Mesodermal cell (in vitro differentiated cells): ENCODE data around the gene PRDM2.

Experiments used
- H3K27ac ChIP-seq: 2 replicates; pipeline ENCODE4 v1.7.0; 2013; ENCODE audit warnings: mild to moderate bottlenecking, low read depth, low read length, moderate library complexity; ENCODE audit not compliant: severe bottlenecking
- H3K36me3 ChIP-seq: 2 replicates; pipeline ENCODE4 v1.7.1; 2013; ENCODE audit warnings: mild to moderate bottlenecking, low read length, moderate library complexity; ENCODE audit not compliant: control insufficient read depth, insufficient read depth
- H3K4me1 ChIP-seq: one replicate; pipeline ENCODE4 v1.7.1; 2013; ENCODE audit warnings: mild to moderate bottlenecking, low read length; ENCODE audit not compliant: insufficient read depth, control insufficient read depth, poor library complexity, severe bottlenecking
- H3K4me3 ChIP-seq: 2 replicates; pipeline ENCODE4 v1.7.0; 2013; ENCODE audit warnings: low read length, control low read depth, mild to moderate bottlenecking; ENCODE audit not compliant: insufficient read depth, poor library complexity, severe bottlenecking; ENCODE audit errors: extremely low read depth
- H3K9me3 ChIP-seq: 2 replicates; pipeline ENCODE4 v1.7.1; 2013; ENCODE audit warnings: mild to moderate bottlenecking, low read length, moderate library complexity; ENCODE audit not compliant: control insufficient read depth
- WGBS, 2 experiments: methylation state at CpG; one replicate each; pipeline ENCODE4 v1.1.5; 2013; ENCODE audit warnings: missing lambda C conversion rate in 2 of 2; ENCODE audit not compliant: insufficient coverage in 2 of 2; 5-methylcytosine and 5-hydroxymethylcytosine counted together

PRDM2 gene

GRCh38 chr1:13754510-13755103 lies 54.6 kb downstream of the PRDM2 start:
- Histone ChIP-seq H3K4me1 (peaks cover 27% of the 10 kb centered on the region), H3K9me3 (no peaks in the 10 kb centered on the region), H3K4me3 (no peak overlapping the region), H3K27ac (no peak overlapping the region), H3K36me3 (peaks cover 17% of the 10 kb centered on the region)
- 93 to 96% methylated on average over 6 of the region's 6 CpGs for WGBS, 2 experiments

- Histone ChIP-seq H3K4me1 (peaks cover 21% of the 10 kb centered on the region), H3K27ac (no peak overlapping the region), H3K36me3 (peaks cover 22% of the 10 kb centered on the region), H3K4me3 (no peak overlapping the region), H3K9me3 (no peaks in the 10 kb centered on the region)
- WGBS, 2 experiments: 95% methylated on average over 3 of the region's 4 CpGs; no CpG with 5 or more reads in 1 of the 2 experiments
These were observed 56.7 kb downstream of the PRDM2 start for GRCh38 chr1:13756557-13757315.

GRCh38 chr1:13757693-13758092 lies 57.7 kb downstream of the PRDM2 start:
- Histone ChIP-seq H3K27ac (no peak overlapping the region), H3K4me1 (peaks cover 18% of the 10 kb centered on the region), H3K9me3 (no peaks in the 10 kb centered on the region), H3K4me3 (no peak overlapping the region), H3K36me3 (peaks cover 18% of the 10 kb centered on the region)
- WGBS, 2 experiments: no CpG with 5 or more reads among the region's 2 CpGs

- H3K4me1 ChIP-seq: peaks cover 26% of the 10 kb centered on the region
- no peaks in the 10 kb centered on the region for H3K9me3 ChIP-seq
- 84 to 86% methylated on average over 2 to 3 of the region's 4 CpGs for WGBS, 2 experiments
- H3K36me3 ChIP-seq: peaks cover 9% of the 10 kb centered on the region
- no peak overlapping the region for H3K4me3 ChIP-seq
- no peak overlapping the region for H3K27ac ChIP-seq
These were observed 59.1 kb downstream of the PRDM2 start for GRCh38 chr1:13759072-13759471.

GRCh38 chr1:13760340-13760739 lies 60.4 kb downstream of the PRDM2 start:
- Histone ChIP-seq H3K9me3 (no peaks in the 10 kb centered on the region), H3K4me3 (no peak overlapping the region), H3K27ac (no peak overlapping the region), H3K36me3 (peaks cover 8% of the 10 kb centered on the region), H3K4me1 (peaks cover 26% of the 10 kb centered on the region)
- 80 to 86% methylated on average over 1 of the region's 2 CpGs for WGBS, 2 experiments

GRCh38 chr1:13760921-13761320 lies 60.9 kb downstream of the PRDM2 start:
- WGBS, 2 experiments: 54 to 67% methylated on average over 2 of the region's 5 CpGs
- H3K4me3 ChIP-seq: no peak overlapping the region
- peaks cover 26% of the 10 kb centered on the region for H3K4me1 ChIP-seq
- H3K27ac ChIP-seq: no peak overlapping the region
- no peaks in the 10 kb centered on the region for H3K9me3 ChIP-seq
- H3K36me3 ChIP-seq: peaks cover 8% of the 10 kb centered on the region

- Histone ChIP-seq H3K4me1 (peaks cover 25% of the 10 kb centered on the region), H3K4me3 (no peak overlapping the region), H3K9me3 (no peaks in the 10 kb centered on the region), H3K27ac (no peak overlapping the region), H3K36me3 (peaks cover 16% of the 10 kb centered on the region)
- WGBS, 2 experiments: 93 to 96% methylated on average over 7 of the region's 9 CpGs
These were observed 61.9 kb downstream of the PRDM2 start for GRCh38 chr1:13761883-13762282.

GRCh38 chr1:13762642-13763041 lies 62.7 kb downstream of the PRDM2 start:
- H3K36me3 ChIP-seq: peaks cover 19% of the 10 kb centered on the region
- peaks cover 19% of the 10 kb centered on the region for H3K4me1 ChIP-seq
- no peak overlapping the region for H3K4me3 ChIP-seq
- H3K9me3 ChIP-seq: no peaks in the 10 kb centered on the region
- 76 to 92% methylated on average over 4 to 7 of the region's 8 CpGs for WGBS, 2 experiments
- no peak overlapping the region for H3K27ac ChIP-seq

- H3K27ac ChIP-seq: no peak overlapping the region
- peaks cover 20% of the 10 kb centered on the region for H3K36me3 ChIP-seq
- no peaks in the 10 kb centered on the region for H3K9me3 ChIP-seq
- peaks cover 15% of the 10 kb centered on the region for H3K4me1 ChIP-seq
- 100% methylated on average over 1 of the region's 2 CpGs for WGBS, 2 experiments
- no peak overlapping the region for H3K4me3 ChIP-seq
These were observed 63.2 kb downstream of the PRDM2 start for GRCh38 chr1:13763222-13763621.

- peaks cover 15% of the 10 kb centered on the region for H3K4me1 ChIP-seq
- H3K4me3 ChIP-seq: no peak overlapping the region
- no CpG with 5 or more reads among the region's 6 CpGs for WGBS, 2 experiments
- H3K36me3 ChIP-seq: peaks cover 22% of the 10 kb centered on the region
- no peaks in the 10 kb centered on the region for H3K9me3 ChIP-seq
- no peak overlapping the region for H3K27ac ChIP-seq
These were observed 64.0 kb downstream of the PRDM2 start for GRCh38 chr1:13763991-13764390.
